K562 (cell line): Measurements from ENCODE around the gene ACOT7. TPM values are rescaled to one million over a fixed set of nuclear protein-coding genes. Genes with fewer than 3 reads are reported as not detected.

Experiments
- CC2D1A ChIP-seq: fragments of 450-650 bp; IDR thresholded peaks from 2 replicates; pipeline ENCODE4 v1.6.1; 2017; ENCODE audit warnings: mild to moderate bottlenecking
- DIDO1 ChIP-seq: fragments of 450-650 bp; IDR thresholded peaks from 2 replicates; pipeline ENCODE4 v1.6.1; 2016; ENCODE audit warnings: low read depth, missing biosample characterization, missing genetic modification characterization
- FOS ChIP-seq: IDR thresholded peaks from 3 replicates; pipeline ENCODE4 v1.6.1; 2011; ENCODE audit not compliant: insufficient read length; ENCODE audit errors: extremely low read depth
- FOXP1 ChIP-seq: sonication (generic); formaldehyde crosslinking; IDR thresholded peaks from 2 replicates; pipeline ENCODE4 v1.8.0; 2022; ENCODE audit warnings: mild to moderate bottlenecking, missing genetic modification reagents
- GTF3C2 ChIP-seq: IDR thresholded peaks from 3 replicates; pipeline ENCODE4 v1.6.1; 2011; ENCODE audit warnings: borderline replicate concordance, mild to moderate bottlenecking, moderate library complexity; ENCODE audit not compliant: insufficient read length; ENCODE audit errors: extremely low read depth
- ILF3 ChIP-seq: fragments of 450-650 bp; IDR thresholded peaks from 2 replicates; pipeline ENCODE4 v1.6.1; 2018; ENCODE audit warnings: antibody characterized with exemption, mild to moderate bottlenecking, moderate library complexity, borderline replicate concordance
- MTA1 ChIP-seq: fragments of 450-650 bp; IDR thresholded peaks from 2 replicates; pipeline ENCODE4 v1.6.1; 2017; ENCODE audit warnings: borderline replicate concordance
- NRF1 ChIP-seq, 2 experiments: fragments of 450-650 bp; IDR thresholded peaks in 1 of 2; conservative IDR thresholded peaks in 1 of 2; 2 replicates each; pipeline ENCODE4 v1.6.1; 2014; ENCODE audit warnings: mild to moderate bottlenecking in 2 of 2
- RAD21 ChIP-seq, 2 experiments: fragments of 250-450 bp in 1 of 2; fragments of 450-650 bp in 1 of 2; sonication (Bioruptor Pico) in 1 of 2; formaldehyde crosslinking in 1 of 2; IDR thresholded peaks in 1 of 2; conservative IDR thresholded peaks in 1 of 2; 2 replicates each; pipeline versions ENCODE4 v1.4.0 to v1.8.0; 2020 to 2022; ENCODE audit warnings: mild to moderate bottlenecking in 2 of 2, moderate library complexity in 1 of 2
- RBM17 ChIP-seq: fragments of 200-400 bp; formaldehyde crosslinking; IDR thresholded peaks from 2 replicates; pipeline ENCODE4 v1.6.1; 2017; ENCODE audit warnings: low read depth, mild to moderate bottlenecking, low read length, borderline replicate concordance
- SIRT6 ChIP-seq: IDR thresholded peaks from one replicate; pipeline ENCODE4 v1.6.1; 2012; ENCODE audit warnings: low read depth, mild to moderate bottlenecking, control low read depth, inconsistent platforms, low read length, moderate library complexity
- SP1 ChIP-seq: sonication (generic); formaldehyde crosslinking; IDR thresholded peaks from 2 replicates; pipeline ENCODE4 v1.8.1; 2022; ENCODE audit warnings: mild to moderate bottlenecking, missing genetic modification reagents
- WHSC1 ChIP-seq: IDR thresholded peaks from one replicate; pipeline ENCODE4 v1.6.1; 2012; ENCODE audit warnings: low read length, control low read depth, inconsistent platforms
- ZNF431 ChIP-seq: sonication (generic); formaldehyde crosslinking; IDR thresholded peaks from 2 replicates; pipeline ENCODE4 v1.8.0; 2022; ENCODE audit warnings: mild to moderate bottlenecking, missing genetic modification reagents
- polyA plus RNA-seq, 8 experiments: library from polyadenylated mRNA; depleted of rRNA in 4 of 8; stranded (reverse) in 5 of 8; unstranded in 3 of 8; fragments of >200 nt; fragmentation: Nextera tagmentation in 2 of 8; fragmentation: Illumina TruSeq in 1 of 8; extraction: Ambion mirVana in 2 of 8; extraction: Trizol in 1 of 8; gene quantifications; 2 replicates each; pipeline versions ENCODE4 v1.2.1 to v1.2.3, GENCODE V29; 2011 to 2014; ENCODE audit warnings: inconsistent platforms in 1 of 8, missing spikeins in 1 of 8
- total RNA-seq, 7 experiments: library from RNA; depleted of rRNA in 6 of 7; stranded (reverse); fragments of >200 nt in 6 of 7; fragmentation: Illumina TruSeq in 2 of 7; extraction: Trizol in 2 of 7; gene quantifications; 2 replicates each; pipeline versions ENCODE4 v1.2.1 to v1.2.3, GENCODE V29; 2011 to 2021; ENCODE audit warnings: low replicate concordance in 1 of 7
- TF ChIP-seq, protein P1 (sequence below): fragments of 200-600 bp; sonication (generic); IDR thresholded peaks from one replicate; pipeline ENCODE4 v1.6.1; 2012; ENCODE audit warnings: mild to moderate bottlenecking, low read depth, low read length, inconsistent platforms

The ACOT7 gene
- total and polyA plus RNA-seq, 9 of the 15 experiments (the other 6 are each of a cell fraction or from before 2014, with no cell fraction given) = 7.0 to 92.6 (median 37.2) TPM

DNA sequence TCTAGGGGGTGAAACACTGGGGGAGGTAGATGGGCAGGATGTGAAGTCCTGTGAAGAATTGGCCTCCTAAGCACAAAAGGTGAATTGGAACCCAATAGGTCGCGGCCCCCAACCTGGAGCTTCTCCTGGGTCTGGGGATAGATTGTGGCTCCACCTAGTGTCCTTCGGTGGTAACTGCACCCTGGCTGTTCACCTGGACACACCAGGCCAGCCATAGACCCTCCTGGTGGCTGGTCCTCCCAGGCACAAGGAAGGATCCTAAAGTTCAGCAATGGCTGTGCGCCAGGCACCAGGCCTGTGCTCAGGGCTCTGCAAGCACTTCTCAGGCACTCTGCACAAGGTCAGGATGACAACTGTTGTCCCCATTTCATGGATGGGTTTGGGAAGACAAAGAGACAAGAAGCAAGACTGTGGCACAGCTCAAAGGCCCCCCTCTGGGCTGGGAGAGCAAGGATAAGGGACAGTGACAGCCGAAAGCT lies 44.5 kb upstream of the ACOT7 start (continued):
- peak; percentile 50 to 90 for TF ChIP-seq RAD21 (CRISPR knock-in tag; conservative IDR thresholded peaks at IDR 0.05 in 1 of 2, IDR thresholded peaks at IDR 0.05 in 1 of 2)
- TF ChIP-seq DIDO1 (tag) = no peak
- TF ChIP-seq ILF3 = no peak
- no peak for TF ChIP-seq NRF1 (conservative IDR thresholded peaks at IDR 0.05 in 1 of 2, IDR thresholded peaks at IDR 0.05 in 1 of 2)
- TF ChIP-seq, protein P1, sequence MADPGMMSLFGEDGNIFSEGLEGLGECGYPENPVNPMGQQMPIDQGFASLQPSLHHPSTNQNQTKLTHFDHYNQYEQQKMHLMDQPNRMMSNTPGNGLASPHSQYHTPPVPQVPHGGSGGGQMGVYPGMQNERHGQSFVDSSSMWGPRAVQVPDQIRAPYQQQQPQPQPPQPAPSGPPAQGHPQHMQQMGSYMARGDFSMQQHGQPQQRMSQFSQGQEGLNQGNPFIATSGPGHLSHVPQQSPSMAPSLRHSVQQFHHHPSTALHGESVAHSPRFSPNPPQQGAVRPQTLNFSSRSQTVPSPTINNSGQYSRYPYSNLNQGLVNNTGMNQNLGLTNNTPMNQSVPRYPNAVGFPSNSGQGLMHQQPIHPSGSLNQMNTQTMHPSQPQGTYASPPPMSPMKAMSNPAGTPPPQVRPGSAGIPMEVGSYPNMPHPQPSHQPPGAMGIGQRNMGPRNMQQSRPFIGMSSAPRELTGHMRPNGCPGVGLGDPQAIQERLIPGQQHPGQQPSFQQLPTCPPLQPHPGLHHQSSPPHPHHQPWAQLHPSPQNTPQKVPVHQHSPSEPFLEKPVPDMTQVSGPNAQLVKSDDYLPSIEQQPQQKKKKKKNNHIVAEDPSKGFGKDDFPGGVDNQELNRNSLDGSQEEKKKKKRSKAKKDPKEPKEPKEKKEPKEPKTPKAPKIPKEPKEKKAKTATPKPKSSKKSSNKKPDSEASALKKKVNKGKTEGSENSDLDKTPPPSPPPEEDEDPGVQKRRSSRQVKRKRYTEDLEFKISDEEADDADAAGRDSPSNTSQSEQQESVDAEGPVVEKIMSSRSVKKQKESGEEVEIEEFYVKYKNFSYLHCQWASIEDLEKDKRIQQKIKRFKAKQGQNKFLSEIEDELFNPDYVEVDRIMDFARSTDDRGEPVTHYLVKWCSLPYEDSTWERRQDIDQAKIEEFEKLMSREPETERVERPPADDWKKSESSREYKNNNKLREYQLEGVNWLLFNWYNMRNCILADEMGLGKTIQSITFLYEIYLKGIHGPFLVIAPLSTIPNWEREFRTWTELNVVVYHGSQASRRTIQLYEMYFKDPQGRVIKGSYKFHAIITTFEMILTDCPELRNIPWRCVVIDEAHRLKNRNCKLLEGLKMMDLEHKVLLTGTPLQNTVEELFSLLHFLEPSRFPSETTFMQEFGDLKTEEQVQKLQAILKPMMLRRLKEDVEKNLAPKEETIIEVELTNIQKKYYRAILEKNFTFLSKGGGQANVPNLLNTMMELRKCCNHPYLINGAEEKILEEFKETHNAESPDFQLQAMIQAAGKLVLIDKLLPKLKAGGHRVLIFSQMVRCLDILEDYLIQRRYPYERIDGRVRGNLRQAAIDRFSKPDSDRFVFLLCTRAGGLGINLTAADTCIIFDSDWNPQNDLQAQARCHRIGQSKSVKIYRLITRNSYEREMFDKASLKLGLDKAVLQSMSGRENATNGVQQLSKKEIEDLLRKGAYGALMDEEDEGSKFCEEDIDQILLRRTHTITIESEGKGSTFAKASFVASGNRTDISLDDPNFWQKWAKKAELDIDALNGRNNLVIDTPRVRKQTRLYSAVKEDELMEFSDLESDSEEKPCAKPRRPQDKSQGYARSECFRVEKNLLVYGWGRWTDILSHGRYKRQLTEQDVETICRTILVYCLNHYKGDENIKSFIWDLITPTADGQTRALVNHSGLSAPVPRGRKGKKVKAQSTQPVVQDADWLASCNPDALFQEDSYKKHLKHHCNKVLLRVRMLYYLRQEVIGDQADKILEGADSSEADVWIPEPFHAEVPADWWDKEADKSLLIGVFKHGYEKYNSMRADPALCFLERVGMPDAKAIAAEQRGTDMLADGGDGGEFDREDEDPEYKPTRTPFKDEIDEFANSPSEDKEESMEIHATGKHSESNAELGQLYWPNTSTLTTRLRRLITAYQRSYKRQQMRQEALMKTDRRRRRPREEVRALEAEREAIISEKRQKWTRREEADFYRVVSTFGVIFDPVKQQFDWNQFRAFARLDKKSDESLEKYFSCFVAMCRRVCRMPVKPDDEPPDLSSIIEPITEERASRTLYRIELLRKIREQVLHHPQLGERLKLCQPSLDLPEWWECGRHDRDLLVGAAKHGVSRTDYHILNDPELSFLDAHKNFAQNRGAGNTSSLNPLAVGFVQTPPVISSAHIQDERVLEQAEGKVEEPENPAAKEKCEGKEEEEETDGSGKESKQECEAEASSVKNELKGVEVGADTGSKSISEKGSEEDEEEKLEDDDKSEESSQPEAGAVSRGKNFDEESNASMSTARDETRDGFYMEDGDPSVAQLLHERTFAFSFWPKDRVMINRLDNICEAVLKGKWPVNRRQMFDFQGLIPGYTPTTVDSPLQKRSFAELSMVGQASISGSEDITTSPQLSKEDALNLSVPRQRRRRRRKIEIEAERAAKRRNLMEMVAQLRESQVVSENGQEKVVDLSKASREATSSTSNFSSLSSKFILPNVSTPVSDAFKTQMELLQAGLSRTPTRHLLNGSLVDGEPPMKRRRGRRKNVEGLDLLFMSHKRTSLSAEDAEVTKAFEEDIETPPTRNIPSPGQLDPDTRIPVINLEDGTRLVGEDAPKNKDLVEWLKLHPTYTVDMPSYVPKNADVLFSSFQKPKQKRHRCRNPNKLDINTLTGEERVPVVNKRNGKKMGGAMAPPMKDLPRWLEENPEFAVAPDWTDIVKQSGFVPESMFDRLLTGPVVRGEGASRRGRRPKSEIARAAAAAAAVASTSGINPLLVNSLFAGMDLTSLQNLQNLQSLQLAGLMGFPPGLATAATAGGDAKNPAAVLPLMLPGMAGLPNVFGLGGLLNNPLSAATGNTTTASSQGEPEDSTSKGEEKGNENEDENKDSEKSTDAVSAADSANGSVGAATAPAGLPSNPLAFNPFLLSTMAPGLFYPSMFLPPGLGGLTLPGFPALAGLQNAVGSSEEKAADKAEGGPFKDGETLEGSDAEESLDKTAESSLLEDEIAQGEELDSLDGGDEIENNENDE = no peak
- no peak for TF ChIP-seq GTF3C2
- TF ChIP-seq CC2D1A = 0 out of 2 replicates have a peak, but pooled peaks have one; percentile 32
- no peak for TF ChIP-seq SIRT6
- no peak for TF ChIP-seq MTA1
- no peak for TF ChIP-seq RBM17
- TF ChIP-seq FOXP1 (CRISPR knock-in tag) = no peak
- TF ChIP-seq ZNF431 (CRISPR knock-in tag) = no peak
- TF ChIP-seq FOS = no peak
- peak; percentile 48; the same call in 1 of the 2 replicates for TF ChIP-seq SP1 (CRISPR knock-in tag)
- TF ChIP-seq WHSC1 = no peak
